OCI-LY7 (cell line): ENCODE data around the gene SAPCD2.

Experiments used
- CTCF ChIP-seq: fragments of 200-600 bp; sonication (generic); conservative IDR thresholded peaks from 2 replicates; pipeline ENCODE4 v1.5.1; 2014; ENCODE audit warnings: mild to moderate bottlenecking, antibody characterized with exemption, low read length, moderate library complexity, mixed read lengths
- EZH2phosphoT487 ChIP-seq: fragments of 200-600 bp; sonication (generic); IDR thresholded peaks from 2 replicates; pipeline ENCODE4 v1.6.1; 2018; ENCODE audit warnings: low read depth, borderline replicate concordance, mild to moderate bottlenecking, mixed run types, antibody characterized with exemption, low read length, moderate library complexity, mixed read lengths

DNA sequence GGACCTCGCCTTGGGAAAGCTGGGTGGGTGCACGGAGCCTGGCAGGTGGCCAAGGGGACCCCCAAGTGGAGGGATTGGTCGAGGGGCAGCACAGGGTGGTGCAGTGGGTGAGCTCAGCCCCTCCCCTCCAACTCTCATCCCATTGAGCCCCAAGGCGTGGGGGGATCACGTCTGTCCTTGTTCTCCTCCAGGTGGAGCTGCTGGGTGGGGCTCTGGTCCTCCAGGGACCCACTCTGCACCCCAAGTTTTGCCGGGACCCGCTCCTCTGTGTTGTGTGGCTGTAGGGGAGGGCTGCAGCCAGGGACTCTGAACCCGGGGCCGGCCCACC, 34.9 kb downstream of the SAPCD2 start:
- TF ChIP-seq CTCF, result peak; percentile 60
- no peak for TF ChIP-seq EZH2phosphoT487
